ENCODE measurements around the gene ART3. TPM values are rescaled to one million over a fixed set of nuclear protein-coding genes. Genes with fewer than 3 reads are reported as not detected.
A peak's percentile ranks its signal among the peaks of the same experiment; 100 is the strongest.

The ART3 gene
- total and polyA plus RNA-seq, 9 of the 15 experiments (the other 6 are each of a cell fraction or from before 2014, with no cell fraction given), result 0.69 to 1.4 (median 1.1) TPM; not detected in 1

DNA sequence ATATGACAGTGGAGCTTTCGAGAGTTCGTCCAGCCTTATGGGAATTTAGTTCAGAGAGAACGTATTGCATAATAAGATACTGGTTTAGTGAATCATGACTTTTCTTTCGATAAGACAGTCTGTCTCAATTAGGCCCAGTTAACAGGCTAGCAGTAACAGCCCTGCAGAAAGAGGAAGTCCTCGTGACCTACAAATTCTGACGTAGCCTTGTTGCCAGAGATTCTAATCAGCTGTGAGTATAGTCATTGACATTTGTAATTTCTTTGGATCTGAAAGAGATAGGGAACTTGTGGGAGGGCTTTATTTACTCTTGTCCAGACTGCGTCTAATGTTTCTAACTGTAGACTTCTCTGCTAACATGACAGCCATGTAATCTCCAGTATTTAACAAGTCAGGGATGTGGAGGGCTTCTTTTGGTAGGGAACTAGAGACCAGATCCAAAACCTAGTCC, 15.8 kb downstream of the ART3 start (continued):
- peak; percentile 60 for TF ChIP-seq CXXC5 (CRISPR knock-in tag; IDR thresholded peaks at IDR 0.05)
- TF ChIP-seq, protein P1, sequence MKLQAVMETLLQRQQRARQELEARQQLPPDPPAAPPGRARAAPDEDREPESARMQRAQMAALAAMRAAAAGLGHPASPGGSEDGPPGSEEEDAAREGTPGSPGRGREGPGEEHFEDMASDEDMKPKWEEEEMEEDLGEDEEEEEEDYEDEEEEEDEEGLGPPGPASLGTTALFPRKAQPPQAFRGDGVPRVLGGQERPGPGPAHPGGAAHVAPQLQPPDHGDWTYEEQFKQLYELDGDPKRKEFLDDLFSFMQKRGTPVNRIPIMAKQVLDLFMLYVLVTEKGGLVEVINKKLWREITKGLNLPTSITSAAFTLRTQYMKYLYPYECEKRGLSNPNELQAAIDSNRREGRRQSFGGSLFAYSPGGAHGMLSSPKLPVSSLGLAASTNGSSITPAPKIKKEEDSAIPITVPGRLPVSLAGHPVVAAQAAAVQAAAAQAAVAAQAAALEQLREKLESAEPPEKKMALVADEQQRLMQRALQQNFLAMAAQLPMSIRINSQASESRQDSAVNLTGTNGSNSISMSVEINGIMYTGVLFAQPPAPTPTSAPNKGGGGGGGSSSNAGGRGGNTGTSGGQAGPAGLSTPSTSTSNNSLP (IDR thresholded peaks at IDR 0.05; ENCODE audit: borderline replicate concordance, low read depth, low read length), result peak; percentile 91
- TF ChIP-seq KHSRP (IDR thresholded peaks at IDR 0.05), result no peak
- TF ChIP-seq ZNF143 (CRISPR knock-in tag; IDR thresholded peaks at IDR 0.05), result no peak
- TF ChIP-seq MAFF (IDR thresholded peaks at IDR 0.05; ENCODE audit: low read length), result no peak
- peak; percentile 89; the same call in 1 of the 2 replicates for TF ChIP-seq TOE1 (IDR thresholded peaks at IDR 0.05; ENCODE audit: borderline replicate concordance)
- TF ChIP-seq TOE1 (CRISPR knock-in tag; IDR thresholded peaks at IDR 0.05; ENCODE audit: borderline replicate concordance, low read depth), result no peak
- no peak for TF ChIP-seq TEAD2 (tag; IDR thresholded peaks at IDR 0.05)
- TF ChIP-seq MTA1 (IDR thresholded peaks at IDR 0.05; ENCODE audit: borderline replicate concordance), result peak; percentile 70; the same call in 1 of the 2 replicates
- no peak for TF ChIP-seq MEF2A (IDR thresholded peaks at IDR 0.05; ENCODE audit: control insufficient read depth, low read depth, low read length)
- TF ChIP-seq, protein P2, sequence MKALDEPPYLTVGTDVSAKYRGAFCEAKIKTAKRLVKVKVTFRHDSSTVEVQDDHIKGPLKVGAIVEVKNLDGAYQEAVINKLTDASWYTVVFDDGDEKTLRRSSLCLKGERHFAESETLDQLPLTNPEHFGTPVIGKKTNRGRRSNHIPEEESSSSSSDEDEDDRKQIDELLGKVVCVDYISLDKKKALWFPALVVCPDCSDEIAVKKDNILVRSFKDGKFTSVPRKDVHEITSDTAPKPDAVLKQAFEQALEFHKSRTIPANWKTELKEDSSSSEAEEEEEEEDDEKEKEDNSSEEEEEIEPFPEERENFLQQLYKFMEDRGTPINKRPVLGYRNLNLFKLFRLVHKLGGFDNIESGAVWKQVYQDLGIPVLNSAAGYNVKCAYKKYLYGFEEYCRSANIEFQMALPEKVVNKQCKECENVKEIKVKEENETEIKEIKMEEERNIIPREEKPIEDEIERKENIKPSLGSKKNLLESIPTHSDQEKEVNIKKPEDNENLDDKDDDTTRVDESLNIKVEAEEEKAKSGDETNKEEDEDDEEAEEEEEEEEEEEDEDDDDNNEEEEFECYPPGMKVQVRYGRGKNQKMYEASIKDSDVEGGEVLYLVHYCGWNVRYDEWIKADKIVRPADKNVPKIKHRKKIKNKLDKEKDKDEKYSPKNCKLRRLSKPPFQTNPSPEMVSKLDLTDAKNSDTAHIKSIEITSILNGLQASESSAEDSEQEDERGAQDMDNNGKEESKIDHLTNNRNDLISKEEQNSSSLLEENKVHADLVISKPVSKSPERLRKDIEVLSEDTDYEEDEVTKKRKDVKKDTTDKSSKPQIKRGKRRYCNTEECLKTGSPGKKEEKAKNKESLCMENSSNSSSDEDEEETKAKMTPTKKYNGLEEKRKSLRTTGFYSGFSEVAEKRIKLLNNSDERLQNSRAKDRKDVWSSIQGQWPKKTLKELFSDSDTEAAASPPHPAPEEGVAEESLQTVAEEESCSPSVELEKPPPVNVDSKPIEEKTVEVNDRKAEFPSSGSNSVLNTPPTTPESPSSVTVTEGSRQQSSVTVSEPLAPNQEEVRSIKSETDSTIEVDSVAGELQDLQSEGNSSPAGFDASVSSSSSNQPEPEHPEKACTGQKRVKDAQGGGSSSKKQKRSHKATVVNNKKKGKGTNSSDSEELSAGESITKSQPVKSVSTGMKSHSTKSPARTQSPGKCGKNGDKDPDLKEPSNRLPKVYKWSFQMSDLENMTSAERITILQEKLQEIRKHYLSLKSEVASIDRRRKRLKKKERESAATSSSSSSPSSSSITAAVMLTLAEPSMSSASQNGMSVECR (CRISPR knock-in tag; IDR thresholded peaks at IDR 0.05), result no peak
- TF ChIP-seq ZBTB7A (IDR thresholded peaks at IDR 0.05; ENCODE audit: borderline replicate concordance, control insufficient read depth, low read depth, low read length), result no peak
- TF ChIP-seq ARID2 (IDR thresholded peaks at IDR 0.05), result no peak
- TF ChIP-seq ETV1 (tag; conservative IDR thresholded peaks at IDR 0.05; ENCODE audit: low read depth), result no peak
- TF ChIP-seq, protein P3, sequence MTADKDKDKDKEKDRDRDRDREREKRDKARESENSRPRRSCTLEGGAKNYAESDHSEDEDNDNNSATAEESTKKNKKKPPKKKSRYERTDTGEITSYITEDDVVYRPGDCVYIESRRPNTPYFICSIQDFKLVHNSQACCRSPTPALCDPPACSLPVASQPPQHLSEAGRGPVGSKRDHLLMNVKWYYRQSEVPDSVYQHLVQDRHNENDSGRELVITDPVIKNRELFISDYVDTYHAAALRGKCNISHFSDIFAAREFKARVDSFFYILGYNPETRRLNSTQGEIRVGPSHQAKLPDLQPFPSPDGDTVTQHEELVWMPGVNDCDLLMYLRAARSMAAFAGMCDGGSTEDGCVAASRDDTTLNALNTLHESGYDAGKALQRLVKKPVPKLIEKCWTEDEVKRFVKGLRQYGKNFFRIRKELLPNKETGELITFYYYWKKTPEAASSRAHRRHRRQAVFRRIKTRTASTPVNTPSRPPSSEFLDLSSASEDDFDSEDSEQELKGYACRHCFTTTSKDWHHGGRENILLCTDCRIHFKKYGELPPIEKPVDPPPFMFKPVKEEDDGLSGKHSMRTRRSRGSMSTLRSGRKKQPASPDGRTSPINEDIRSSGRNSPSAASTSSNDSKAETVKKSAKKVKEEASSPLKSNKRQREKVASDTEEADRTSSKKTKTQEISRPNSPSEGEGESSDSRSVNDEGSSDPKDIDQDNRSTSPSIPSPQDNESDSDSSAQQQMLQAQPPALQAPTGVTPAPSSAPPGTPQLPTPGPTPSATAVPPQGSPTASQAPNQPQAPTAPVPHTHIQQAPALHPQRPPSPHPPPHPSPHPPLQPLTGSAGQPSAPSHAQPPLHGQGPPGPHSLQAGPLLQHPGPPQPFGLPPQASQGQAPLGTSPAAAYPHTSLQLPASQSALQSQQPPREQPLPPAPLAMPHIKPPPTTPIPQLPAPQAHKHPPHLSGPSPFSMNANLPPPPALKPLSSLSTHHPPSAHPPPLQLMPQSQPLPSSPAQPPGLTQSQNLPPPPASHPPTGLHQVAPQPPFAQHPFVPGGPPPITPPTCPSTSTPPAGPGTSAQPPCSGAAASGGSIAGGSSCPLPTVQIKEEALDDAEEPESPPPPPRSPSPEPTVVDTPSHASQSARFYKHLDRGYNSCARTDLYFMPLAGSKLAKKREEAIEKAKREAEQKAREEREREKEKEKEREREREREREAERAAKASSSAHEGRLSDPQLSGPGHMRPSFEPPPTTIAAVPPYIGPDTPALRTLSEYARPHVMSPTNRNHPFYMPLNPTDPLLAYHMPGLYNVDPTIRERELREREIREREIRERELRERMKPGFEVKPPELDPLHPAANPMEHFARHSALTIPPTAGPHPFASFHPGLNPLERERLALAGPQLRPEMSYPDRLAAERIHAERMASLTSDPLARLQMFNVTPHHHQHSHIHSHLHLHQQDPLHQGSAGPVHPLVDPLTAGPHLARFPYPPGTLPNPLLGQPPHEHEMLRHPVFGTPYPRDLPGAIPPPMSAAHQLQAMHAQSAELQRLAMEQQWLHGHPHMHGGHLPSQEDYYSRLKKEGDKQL (CRISPR knock-in tag; IDR thresholded peaks at IDR 0.05; ENCODE audit: borderline replicate concordance), result no peak
- TF ChIP-seq ZBTB17 (CRISPR knock-in tag; IDR thresholded peaks at IDR 0.05), result no peak
- no peak for TF ChIP-seq KLF6 (CRISPR knock-in tag; IDR thresholded peaks at IDR 0.05; ENCODE audit: borderline replicate concordance)
- no peak for TF ChIP-seq ZNF764 (CRISPR knock-in tag; IDR thresholded peaks at IDR 0.05; ENCODE audit: low read depth)
